ENCODE results near the gene ETV4.
"Not testable (repeated sequence)": the region's sequence is repeated elsewhere in the genome, so short reads cannot be mapped to it uniquely, and the experiment has no call there.

The ETV4 gene

DNA sequence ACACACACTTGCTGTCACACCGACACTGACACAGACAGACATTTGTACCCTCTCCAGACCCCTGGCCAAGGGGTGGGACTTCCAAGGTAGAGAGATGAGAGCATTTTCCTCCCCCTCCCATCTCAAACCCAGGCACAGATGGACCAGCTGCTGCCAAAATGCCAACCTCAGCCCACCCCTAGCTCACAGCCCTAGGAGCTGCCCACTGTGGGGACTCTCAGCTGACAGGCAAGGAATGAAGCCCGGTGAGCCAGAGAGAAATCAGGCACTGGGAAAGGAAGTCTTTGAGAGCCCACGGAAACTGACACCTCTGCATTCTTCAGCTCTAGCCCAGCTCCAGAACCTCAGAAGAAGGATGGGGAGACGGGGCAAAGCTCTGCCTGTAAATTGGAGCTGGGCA, 2.8 kb downstream of the ETV4 start:
- DNase-seq, result no peak

DNA sequence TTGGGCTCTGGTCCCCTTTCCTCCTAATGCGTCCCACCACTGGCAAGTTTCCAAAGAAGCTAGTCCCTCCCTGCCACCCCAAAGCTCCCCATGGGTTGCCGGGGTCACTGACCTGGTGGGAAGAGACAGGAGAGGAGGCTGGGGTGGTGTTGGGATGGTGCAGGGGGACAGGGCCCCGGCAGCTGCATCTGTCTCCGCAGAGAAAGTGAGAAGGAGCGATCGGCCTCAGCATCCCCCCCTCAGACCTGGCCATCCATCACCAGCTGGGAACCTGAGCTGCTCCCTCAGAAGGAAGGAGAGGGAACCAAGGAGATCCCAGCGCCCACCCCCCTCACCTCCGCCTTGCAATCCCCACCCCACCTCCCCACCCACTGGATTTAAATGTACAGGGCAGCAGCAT, 3.3 kb downstream of the ETV4 start:
- DNase-seq, result no peak

DNA sequence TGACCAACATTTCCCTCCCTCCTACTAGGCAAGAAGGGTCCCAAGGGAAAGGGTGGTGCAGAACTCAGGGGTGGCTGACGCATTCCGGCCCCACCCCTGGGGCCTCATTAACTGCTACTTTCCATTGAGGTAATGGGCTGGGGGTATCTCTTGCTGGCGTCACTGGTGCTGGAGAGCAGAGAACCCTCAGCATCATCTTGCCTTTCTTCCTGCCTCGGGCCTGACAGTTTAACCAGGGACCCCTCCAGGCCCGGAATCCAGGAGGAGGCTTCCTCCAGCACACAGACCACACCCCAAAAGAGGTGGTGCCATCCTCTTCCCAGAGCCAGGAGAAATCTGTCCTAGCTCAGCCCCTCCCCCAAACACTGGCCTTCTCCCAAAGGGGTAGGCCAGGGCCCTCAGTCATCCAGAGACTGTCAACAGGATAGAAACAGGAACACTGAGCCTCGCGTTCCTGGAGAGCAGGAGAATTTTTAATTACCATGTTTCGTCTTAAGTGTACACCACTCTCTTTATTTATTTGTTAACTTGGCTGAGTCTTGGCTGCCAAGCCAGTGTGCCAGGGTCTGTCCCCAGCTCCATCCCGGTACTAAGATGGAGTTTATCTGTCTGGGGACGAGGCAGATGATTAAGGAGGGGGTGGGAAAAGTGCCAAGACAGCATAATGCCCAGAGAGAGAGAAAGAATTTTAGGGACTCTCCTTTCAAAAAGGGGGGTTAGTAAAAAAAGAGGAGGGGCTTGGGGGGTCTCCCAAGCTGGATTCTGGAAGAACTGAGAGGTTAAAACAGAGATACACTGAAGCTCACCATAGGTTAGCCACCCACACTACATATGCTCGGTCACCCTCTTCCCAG, 5.1 kb downstream of the ETV4 start:
- DNase-seq, result no peak

- DNase-seq, result no peak
Measured at GRCh38 chr17:43536236-43536992, 9.7 kb downstream of the ETV4 start.

DNA sequence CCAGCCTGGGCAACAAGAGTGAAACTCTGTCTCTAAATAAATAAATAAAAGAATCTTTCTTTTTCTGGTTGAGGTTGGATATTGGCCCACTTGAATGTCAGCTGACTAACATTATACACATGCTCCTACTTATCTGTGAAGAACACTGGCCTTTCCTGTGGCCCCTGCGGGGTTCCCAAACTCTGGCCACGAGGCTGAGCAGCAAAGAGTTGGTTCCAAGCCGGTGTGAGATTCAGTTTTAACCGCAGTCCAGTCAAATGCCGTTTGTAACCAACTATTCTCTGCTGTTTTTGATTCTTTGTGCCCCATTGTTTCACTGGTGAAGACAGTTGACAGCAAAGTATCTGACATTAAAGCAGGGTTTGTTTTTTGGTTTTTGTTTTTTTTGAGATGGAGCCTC, 11.2 kb downstream of the ETV4 start:
- DNase-seq, result no peak

- DNase-seq, result no peak
Measured at GRCh38 chr17:43533699-43534098, 12.4 kb downstream of the ETV4 start.

DNA sequence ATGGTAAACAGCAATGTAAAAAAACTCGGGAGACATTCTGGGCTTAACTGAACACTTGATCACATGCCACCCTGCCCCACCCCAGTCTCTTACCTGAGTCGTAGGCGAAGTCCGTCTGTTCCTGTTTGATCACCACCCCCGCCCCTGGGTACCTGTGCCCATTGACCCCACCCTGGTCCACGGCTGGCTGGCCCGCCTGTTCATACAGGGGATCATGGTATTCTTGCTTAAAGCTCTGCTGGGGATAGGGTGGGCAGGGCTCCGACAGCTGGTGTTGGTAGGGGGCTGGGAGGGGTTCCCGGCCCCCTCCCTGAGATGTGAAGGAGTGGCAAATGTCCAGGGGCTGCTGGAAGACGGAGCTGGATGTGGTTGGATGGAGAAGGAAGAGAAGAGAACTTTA, 13.6 kb downstream of the ETV4 start:
- DNase-seq, result no peak

GRCh38 chr17:43531955-43532354, 14.2 kb downstream of the ETV4 start:
- no peak for DNase-seq

DNA sequence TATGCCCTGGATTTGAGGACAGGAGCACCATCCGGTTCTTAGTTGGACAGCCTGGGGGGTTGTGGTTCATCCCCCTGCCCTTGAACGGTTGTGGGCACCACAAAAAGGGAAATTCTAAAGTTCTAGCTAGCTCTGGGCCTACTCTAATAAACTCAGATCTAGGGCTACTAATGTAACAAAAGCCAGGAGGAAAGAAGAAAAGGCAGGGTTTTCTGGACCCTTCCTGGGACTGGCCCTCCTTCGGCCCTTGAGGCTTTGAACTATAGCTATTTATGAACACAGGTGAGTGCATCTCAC, 15.1 kb downstream of the ETV4 start:
- no peak for DNase-seq

GRCh38 chr17:43530288-43531081, 15.7 kb downstream of the ETV4 start:
- no peak for DNase-seq

DNA sequence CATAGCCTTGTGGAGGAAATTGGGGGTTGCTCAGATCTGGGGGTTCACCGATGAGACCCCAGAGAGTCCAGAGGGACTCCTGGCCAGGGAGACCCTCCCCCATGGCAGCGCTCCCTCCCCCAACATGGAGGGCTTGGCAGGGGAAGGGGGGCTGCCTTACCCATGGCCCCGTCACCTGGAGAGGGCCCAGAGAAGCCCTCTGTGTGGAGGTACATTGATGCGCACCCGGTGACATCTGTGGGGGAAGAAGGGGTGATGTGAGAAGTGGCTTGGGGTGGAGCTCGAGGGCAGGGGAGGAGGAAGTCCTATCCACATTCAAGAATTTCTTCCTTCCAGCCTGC, 16.2 kb downstream of the ETV4 start:
- no peak for DNase-seq

GRCh38 chr17:43528988-43529814, 16.9 kb downstream of the ETV4 start:
- DNase-seq, result no peak

GRCh38 chr17:43528319-43528987, 17.7 kb downstream of the ETV4 start:
- no peak for DNase-seq

DNA sequence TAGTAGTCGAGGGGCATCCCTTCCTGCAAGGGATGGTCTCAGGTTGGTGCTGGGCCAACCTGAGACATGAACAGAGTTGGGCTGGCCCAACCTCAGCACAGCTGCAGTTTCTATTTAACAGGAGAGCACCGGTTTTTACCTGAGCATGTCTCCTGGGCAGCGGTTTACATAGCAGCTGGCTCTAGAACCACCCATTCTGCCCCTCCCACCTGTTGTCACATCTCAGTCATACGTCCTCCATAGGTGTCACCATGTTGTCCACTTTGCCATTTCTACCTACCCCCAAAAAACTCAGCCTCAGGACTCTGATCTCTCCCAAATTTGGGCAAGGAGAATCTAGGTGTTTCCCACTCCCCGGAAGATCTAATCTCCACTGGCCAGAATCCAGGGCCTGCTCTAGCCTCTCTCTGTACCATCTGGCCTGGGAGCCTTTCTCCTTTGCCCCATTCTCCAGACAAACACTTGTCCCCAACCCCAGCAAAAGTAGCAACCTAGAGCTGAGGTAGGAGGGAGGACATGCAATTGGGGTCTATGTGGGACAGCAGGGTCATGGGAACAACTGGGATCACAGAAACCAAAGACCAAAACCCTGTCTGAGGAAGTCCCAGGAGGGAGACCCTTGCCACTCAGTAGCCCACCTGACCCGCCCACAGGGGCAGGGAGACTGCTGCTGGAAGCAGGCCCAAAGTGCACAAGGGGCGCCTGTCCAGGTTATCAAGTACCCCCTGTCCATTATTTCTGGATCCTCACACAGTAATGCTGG, 19.1 kb downstream of the ETV4 start:
- DNase-seq, result no peak

DNA sequence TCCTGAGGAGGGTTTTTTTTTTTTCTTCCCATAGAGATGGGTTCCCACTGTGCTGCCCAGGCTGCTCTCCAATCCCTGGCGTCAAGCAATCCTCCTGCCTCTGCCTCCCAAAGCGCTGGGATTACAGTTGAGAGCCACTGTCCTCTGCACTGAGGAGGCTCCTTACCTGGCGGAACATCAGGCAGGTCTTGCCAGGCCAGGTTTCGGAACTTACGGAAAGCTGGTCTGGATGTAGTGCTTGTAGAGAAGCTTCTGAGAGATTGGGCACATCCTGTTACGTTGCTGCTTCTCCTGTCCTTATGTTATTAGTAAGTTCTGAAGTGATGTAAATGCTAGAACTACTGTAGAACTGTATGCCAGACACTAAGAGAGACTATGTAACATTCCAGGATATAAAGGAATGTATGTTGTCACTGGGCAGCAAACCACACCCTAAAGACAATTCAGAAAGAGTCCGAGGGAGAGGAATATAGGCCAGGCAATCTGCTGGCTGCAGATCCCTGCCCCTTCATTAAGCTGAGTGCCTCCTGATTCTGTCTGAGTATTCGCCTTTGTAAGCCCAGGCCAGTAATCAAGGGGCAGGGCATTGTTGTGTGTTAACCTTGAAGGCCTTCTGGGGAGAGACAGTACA, 21.1 kb downstream of the ETV4 start:
- DNase-seq, result no peak

GRCh38 chr17:43521389-43521788, 24.8 kb downstream of the ETV4 start:
- no peak for DNase-seq

- no peak for DNase-seq
Measured at GRCh38 chr17:43517615-43518386, 28.3 kb downstream of the ETV4 start.

GRCh38 chr17:43517161-43517560, 29.0 kb downstream of the ETV4 start:
- no peak for DNase-seq

- no peak for DNase-seq
Measured at GRCh38 chr17:43515656-43516055, 30.5 kb downstream of the ETV4 start.

GRCh38 chr17:43511199-43511598, 34.9 kb downstream of the ETV4 start:
- DNase-seq, result not testable (repeated sequence)

Data from inflammatory macrophage (primary cell).